HG02840 (cell line): ENCODE measurements around the gene SYDE2.
"Not testable (repeated sequence)": the region's sequence is repeated elsewhere in the genome, so short reads cannot be mapped to it uniquely, and the experiment has no call there.

Source experiments
- ATAC-seq: cut with Tn5 transposase; IDR thresholded peaks from one replicate; pipeline ENCODE4 v1.9.1; 2021; ENCODE audit warnings: mild to moderate bottlenecking, moderate library complexity, moderate number of reproducible peaks; ENCODE audit not compliant: unreplicated experiment, low FRiP score

SYDE2 gene, protein sequence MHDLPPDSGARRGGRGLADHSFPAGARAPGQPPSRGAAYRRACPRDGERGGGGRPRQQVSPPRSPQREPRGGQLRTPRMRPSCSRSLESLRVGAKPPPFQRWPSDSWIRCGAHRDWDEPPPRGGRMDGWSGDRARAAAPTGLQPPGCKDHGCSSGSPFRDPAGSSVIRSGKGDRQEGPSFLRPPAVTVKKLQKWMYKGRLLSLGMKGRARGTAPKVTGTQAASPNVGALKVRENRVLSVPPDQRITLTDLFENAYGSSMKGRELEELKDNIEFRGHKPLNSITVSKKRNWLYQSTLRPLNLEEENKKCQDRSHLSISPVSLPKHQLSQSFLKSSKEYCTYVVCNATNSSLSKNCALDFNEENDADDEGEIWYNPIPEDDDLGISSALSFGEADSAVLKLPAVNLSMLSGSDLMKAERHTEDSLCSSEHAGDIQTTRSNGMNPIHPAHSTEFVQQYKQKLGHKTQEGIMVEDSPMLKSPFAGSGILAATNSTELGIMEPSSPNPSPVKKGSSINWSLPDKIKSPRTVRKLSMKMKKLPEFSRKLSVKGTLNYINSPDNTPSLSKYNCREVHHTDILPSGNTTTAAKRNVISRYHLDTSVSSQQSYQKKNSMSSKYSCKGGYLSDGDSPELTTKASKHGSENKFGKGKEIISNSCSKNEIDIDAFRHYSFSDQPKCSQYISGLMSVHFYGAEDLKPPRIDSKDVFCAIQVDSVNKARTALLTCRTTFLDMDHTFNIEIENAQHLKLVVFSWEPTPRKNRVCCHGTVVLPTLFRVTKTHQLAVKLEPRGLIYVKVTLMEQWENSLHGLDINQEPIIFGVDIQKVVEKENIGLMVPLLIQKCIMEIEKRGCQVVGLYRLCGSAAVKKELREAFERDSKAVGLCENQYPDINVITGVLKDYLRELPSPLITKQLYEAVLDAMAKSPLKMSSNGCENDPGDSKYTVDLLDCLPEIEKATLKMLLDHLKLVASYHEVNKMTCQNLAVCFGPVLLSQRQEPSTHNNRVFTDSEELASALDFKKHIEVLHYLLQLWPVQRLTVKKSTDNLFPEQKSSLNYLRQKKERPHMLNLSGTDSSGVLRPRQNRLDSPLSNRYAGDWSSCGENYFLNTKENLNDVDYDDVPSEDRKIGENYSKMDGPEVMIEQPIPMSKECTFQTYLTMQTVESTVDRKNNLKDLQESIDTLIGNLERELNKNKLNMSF

GRCh38 chr1:85200463-85201339 lies at the start of gene SYDE2:
SYDE2 (minus strand) TSS chr1:85201016; CDS start chr1:85200996, 20 bp downstream.
- ATAC-seq, result peak; percentile 61

GRCh38 chr1:85249042-85249441 lies 48.2 kb upstream of the SYDE2 start:
- ATAC-seq, result not testable (repeated sequence)

- no peak for ATAC-seq
Measured at GRCh38 chr1:85245891-85246290, 45.1 kb upstream of the SYDE2 start.

- ATAC-seq, result no peak
Measured at GRCh38 chr1:85245456-85245855, 44.6 kb upstream of the SYDE2 start.

GRCh38 chr1:85244271-85245061 lies 43.6 kb upstream of the SYDE2 start:
- no peak for ATAC-seq

GRCh38 chr1:85243372-85243771 lies 42.6 kb upstream of the SYDE2 start:
- no peak for ATAC-seq

GRCh38 chr1:85240643-85241042 lies 39.8 kb upstream of the SYDE2 start:
- no peak for ATAC-seq

- no peak for ATAC-seq
Measured at GRCh38 chr1:85240174-85240601, 39.4 kb upstream of the SYDE2 start.

DNA sequence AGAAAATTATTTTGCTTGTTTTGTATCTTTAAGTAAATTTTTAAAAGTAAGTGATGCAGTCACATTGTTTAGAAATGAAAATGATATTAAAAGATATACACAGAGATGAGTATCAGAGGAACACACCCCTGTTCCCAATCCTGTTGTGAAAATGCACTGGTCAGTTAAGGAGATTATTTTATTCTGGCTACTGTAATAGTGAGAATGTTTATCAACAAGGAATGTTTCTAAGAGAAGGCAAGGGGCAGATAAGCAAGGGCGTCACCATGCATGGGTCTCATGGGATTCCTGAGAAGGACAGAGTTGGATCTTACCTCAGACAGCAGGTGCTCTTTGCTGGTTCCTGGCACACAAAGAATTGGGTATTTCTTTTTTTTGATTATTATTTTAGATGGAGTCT lies 36.8 kb upstream of the SYDE2 start:
- ATAC-seq, result no peak

DNA sequence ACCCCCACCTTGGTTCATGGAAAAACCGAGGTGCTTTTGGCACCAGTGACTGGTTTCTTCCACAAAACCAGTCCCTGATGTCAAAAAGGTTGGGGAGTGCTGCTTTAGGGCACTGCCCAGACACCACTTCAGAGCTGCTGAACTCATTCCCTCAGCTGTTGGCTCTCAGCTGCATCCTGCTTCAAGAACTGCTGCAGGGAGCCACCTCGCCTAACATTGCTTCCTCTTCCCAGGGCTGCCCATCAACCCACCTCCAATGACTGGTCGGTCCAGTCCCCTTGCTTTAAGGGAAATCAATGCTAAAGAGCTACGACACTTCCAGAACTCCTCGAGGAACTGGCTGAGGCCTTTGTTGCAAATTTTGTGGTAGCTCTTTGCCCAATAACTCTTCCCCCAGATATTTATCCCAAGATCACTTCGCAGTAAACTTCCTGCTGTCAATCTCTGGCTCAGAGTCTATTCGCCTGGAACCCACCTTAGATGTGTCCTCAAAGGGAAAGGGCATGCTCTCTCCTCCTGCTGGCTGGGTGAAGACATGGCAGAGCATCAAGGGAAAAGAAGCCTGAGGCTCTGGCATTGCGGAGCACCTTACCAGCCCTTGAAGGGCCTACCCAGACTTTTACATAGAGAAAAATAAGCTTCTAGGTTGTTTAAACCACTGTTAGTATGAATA lies 29.6 kb upstream of the SYDE2 start:
- ATAC-seq, result no peak

DNA sequence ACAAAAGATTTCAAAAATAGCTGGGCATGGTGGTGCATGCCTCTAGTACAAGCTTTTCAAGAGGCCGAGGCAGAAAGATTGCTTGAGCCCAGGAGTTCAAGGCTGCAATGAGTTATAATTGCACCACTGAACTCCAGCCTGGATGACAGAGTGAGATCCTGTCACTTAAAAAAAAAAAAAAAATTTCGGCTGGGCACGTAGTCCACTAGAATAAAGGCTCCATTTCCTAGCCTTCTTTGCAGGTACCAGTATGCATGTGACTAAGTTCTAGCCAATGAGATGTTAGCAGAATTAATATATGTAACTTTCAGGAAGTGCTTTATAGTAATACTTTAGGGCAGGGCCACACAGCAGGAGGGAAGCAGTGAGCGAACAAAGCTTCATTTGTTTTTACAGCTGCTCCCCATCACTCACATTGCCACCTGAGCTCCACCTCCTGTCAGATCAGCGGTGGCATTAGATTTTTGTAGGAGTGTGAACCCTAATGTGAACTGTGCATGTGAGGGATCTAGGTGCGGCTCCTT lies 28.8 kb upstream of the SYDE2 start:
- no peak for ATAC-seq

- ATAC-seq, result no peak
Measured at GRCh38 chr1:85228972-85229371, 28.2 kb upstream of the SYDE2 start.

GRCh38 chr1:85225624-85226380 lies 25.0 kb upstream of the SYDE2 start:
- no peak for ATAC-seq

- no peak for ATAC-seq
Measured at GRCh38 chr1:85224734-85225623, 24.2 kb upstream of the SYDE2 start.

- ATAC-seq, result no peak
Measured at GRCh38 chr1:85224295-85224694, 23.5 kb upstream of the SYDE2 start.

GRCh38 chr1:85223334-85223733 lies 22.5 kb upstream of the SYDE2 start:
- ATAC-seq, result no peak
